D721Med (cell line): ENCODE results near the gene DPP6.

Experiments used
- DNase-seq: peaks from one replicate; pipeline ENCODE4 v3.0.0; 2011; ENCODE audit warnings: low spot score; ENCODE audit not compliant: insufficient read length
- FAIRE-seq: peaks from 2 replicates; lab custom pipeline; 2011; peaks lifted over from hg19 to GRCh38; lab: Jason Lieb, UNC
- TF ChIP-seq, protein P1 (sequence below): IDR thresholded peaks from 2 replicates; pipeline ENCODE4 v1.5.1; 2012; ENCODE audit warnings: mild to moderate bottlenecking, control low read depth; ENCODE audit not compliant: insufficient read depth; ENCODE audit errors: missing control alignments

The DPP6 gene

DNA sequence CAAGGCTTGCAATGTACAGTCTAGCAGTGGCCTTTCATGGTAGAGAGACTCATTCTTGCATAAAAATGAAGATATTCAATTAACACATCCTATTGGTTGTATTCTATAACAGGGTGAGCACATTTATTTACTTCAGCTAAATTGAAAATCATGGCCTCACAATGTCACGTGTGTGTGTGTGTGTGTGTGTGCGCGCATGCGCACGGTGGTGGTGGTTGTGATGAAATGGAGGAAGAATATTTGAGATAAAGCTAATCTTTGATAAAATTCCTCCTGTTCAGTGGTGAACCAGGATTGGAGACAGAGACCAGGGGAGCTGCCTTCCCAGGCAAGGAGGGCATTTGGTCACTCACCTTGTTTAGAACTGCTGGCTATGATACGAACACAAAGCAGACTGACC, 199.8 kb downstream of the DPP6 start:
- TF ChIP-seq, protein P1, sequence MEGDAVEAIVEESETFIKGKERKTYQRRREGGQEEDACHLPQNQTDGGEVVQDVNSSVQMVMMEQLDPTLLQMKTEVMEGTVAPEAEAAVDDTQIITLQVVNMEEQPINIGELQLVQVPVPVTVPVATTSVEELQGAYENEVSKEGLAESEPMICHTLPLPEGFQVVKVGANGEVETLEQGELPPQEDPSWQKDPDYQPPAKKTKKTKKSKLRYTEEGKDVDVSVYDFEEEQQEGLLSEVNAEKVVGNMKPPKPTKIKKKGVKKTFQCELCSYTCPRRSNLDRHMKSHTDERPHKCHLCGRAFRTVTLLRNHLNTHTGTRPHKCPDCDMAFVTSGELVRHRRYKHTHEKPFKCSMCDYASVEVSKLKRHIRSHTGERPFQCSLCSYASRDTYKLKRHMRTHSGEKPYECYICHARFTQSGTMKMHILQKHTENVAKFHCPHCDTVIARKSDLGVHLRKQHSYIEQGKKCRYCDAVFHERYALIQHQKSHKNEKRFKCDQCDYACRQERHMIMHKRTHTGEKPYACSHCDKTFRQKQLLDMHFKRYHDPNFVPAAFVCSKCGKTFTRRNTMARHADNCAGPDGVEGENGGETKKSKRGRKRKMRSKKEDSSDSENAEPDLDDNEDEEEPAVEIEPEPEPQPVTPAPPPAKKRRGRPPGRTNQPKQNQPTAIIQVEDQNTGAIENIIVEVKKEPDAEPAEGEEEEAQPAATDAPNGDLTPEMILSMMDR, result no peak
- FAIRE-seq (no peak), DNase-seq (no peak)

DNA sequence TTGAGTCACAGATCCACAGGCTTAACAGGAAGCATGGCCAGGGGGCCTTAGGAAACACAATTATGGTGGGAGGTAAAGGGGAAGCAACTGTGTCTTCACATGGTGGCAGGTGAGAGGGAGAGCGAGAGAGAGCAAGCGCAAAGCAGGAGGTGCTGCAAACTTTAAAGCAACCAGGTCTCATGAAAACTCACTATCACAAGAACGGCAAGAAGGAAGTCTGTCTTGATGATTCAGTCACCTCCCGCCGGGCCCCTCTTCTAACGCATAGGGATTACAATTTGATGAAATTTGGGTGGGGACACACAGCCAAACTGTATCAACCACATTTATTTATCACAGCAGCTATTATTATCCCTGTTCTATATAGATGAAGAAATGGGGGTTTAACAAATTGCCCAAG, 201.6 kb downstream of the DPP6 start:
- TF ChIP-seq, protein P1, result no peak
- no peak for FAIRE-seq
- DNase-seq, result no peak

DNA sequence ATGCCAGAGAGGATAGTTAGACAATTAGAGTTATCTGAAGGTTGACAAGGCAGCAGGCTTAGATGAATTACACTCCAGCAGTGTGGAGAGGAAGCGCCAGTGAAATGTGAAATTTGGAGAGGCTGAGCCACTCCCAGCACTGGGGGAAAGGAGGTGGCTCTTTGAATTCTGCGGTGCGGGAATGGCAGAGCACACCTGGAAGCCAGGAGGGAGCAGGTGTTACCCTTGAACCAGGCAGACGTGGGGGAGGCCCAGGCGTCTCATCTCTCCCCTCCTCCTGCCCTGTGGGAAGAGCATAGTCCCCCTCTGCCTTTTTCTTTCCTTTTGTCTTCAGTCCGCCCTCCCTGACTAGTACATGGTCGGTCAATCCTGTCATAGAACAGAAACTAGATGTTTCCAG, 203.1 kb downstream of the DPP6 start:
- TF ChIP-seq, protein P1, result no peak
- no peak for FAIRE-seq

DNA sequence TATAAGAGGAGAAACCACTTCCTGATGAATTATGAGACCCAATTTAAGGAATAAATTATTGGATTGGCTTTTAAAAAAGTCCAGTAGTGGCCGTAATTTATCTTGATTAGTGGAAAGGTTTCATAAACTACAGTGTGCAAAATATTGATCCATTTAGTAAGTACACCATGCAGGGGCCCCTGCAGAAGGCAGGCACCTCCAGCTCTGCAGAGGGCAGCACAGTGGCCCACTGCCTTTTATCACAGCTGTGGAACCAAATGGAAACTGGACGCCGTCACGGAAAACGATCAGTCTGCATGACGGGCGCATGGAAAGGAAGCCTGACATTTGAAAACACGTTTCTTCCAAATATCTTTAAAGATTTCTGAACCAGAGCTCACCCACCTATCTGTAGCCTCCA, 204.0 kb downstream of the DPP6 start:
- DNase-seq (no peak), FAIRE-seq (no peak)
- TF ChIP-seq, protein P1, result no peak

More for the DNA sequence above, 203.1 kb downstream of the DPP6 start:
- no peak for DNase-seq

DNA sequence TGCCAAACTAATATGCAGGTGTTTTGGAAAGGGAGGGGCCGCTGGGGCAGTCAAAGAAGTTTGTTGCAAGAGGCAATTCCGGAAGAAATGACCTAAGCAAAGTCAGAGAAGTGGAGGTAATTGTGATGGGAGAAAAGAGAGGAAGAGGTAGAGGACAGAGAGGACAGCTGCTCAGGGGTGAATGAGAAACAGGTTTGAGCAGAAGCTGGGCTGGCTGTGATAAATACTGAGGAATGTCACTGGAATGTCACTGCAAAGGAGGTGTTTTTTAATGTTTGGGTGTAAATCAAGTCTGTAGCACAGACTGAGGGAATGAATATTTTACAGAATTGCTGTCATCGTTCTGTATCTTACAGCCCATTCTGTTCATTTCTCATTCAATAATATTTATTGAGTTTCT, 207.2 kb downstream of the DPP6 start:
- no peak for FAIRE-seq
- no peak for DNase-seq
- TF ChIP-seq, protein P1, result no peak

DNA sequence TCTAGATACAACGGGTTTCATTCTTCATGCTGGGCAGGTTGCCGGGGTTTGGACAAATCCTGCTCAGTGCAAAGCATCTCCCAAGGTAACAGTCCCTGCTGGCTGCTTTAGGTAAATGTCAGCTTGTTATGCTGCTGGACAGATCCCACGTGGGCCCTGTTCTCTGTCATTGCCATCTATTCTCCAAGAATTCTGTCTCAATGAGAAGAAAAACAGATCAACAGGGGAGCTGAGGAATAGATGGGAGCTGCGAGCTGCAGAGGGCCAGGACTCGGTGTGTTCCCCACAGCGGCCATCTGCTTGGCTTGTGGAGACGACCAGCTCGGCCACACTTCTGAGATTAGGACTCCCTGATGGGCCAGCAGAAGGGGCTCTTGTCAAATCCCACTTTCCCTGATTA, 235.2 kb downstream of the DPP6 start:
- DNase-seq, result no peak
- FAIRE-seq, result no peak
- TF ChIP-seq, protein P1, result no peak

DNA sequence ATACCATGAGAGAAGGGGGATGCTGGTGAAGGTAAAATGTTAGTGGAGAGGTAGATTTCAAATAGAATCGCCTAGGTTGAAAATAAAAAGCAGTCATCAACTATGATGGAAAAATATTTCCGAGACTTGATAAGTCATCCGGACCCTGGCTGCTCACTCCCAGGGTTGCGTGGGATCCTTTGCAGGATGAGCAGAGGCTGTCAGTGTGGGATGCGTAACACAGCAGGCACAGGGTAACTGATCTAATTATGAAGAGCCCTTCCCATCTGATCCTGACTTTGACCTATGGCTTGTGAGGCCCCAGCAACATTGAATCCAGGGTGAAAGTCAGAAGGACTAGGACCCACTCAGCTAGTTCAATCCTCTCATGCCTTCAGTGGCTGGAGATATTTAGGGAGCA, 236.9 kb downstream of the DPP6 start:
- TF ChIP-seq, protein P1, result no peak
- DNase-seq (no peak), FAIRE-seq (no peak)
